Memory B cell (primary cell): Measurements from ENCODE around the gene GTF2A1L.
"Not testable (repeated sequence)": the region's sequence is repeated elsewhere in the genome, so short reads cannot be mapped to it uniquely, and the experiment has no call there.

Source experiments
- ATAC-seq: fragments of 150-1000 bp; cut with Tn5 transposase; 2 replicates; pipeline ENCODE4 v1.10.0; 2021; ENCODE audit warnings: low read depth, mild to moderate bottlenecking, moderate library complexity
- DNase-seq, 2 donors: peaks; one replicate each; pipeline ENCODE4 v3.0.0; 2022; ENCODE audit warnings: low spot score in 2 of 2
- H3K27ac Mint-ChIP-seq: one replicate; pipeline ENCODE4 v1.8.0; 2022; ENCODE audit warnings: mild to moderate bottlenecking, moderate library complexity, mixed read lengths
- H3K27me3 Mint-ChIP-seq: one replicate; pipeline ENCODE4 v1.8.0; 2022; ENCODE audit warnings: mixed read lengths
- H3K36me3 Mint-ChIP-seq: one replicate; pipeline ENCODE4 v1.8.0; 2022; ENCODE audit warnings: mild to moderate bottlenecking, mixed read lengths
- H3K4me1 Mint-ChIP-seq: one replicate; pipeline ENCODE4 v1.8.0; 2022; ENCODE audit warnings: mixed read lengths
- H3K4me3 Mint-ChIP-seq: one replicate; pipeline ENCODE4 v1.8.0; 2022; ENCODE audit warnings: mild to moderate bottlenecking, moderate library complexity, mixed read lengths
- H3K9me3 Mint-ChIP-seq: one replicate; pipeline ENCODE4 v1.8.0; 2022; ENCODE audit warnings: mixed read lengths

GTF2A1L gene

DNA sequence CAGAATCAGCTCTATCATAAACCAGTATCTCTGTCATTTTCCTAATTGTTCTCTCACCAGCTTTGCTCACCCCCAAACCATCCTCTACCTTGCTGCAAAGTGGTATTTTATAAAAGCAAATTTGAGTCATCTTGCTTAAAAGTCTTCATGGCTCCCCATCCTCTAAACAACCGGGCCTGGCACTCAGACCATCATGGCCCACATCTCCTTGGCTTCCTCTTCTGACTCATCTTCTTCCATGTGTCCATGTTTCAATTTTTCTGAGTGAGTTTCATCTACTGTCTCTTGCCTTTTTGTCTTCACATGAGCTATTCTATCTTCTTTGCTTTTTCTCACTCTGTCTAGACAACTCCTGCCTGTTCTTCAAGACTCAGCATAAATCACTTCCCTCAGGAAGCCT lies 79.2 kb downstream of the GTF2A1L start:
- H3K9me3 Mint-ChIP-seq = peaks cover 3% of the 10 kb centered on the region
- H3K27me3 Mint-ChIP-seq = peaks cover 2% of the 10 kb centered on the region
- no peak overlapping the region for H3K27ac Mint-ChIP-seq
- ATAC-seq (no peak), DNase-seq (no peak)
- no peak overlapping the region for H3K4me3 Mint-ChIP-seq
- no peaks in the 10 kb centered on the region for H3K36me3 Mint-ChIP-seq
- no peaks in the 10 kb centered on the region for H3K4me1 Mint-ChIP-seq

DNA sequence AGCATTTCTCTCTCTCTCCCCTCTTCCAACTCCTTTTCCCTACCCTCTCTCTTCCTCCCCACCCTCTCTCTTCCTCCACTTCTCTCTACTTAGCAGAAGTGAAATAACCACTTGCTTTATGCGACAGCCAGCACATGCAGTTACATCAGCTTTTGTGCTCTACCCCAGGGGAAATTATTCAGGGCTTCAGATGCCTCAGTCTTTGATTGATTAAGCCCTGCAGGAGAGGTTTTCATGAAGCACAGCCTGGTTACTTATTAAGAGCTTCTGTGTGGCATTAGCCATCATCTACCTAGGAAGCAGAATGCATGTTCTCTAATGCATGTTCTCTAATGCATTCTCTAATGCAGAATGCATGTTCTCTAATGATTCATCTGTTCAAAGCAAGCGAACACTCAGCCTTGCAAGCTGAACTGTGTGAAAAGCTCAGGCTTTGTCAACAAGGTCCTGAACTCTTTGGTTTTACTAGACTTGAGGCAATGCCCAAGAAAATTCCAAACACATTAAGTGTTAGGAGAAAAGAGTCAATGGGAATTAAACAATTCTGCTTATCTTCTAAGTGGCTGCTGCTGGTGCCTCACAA lies 81.8 kb downstream of the GTF2A1L start:
- no peak for DNase-seq
- Mint-ChIP-seq H3K36me3 (no peaks in the 10 kb centered on the region), H3K27ac (no peak overlapping the region), H3K4me1 (no peaks in the 10 kb centered on the region), H3K9me3 (peaks cover 4% of the 10 kb centered on the region), H3K4me3 (no peak overlapping the region), H3K27me3 (no peaks in the 10 kb centered on the region)
- ATAC-seq = no peak

DNA sequence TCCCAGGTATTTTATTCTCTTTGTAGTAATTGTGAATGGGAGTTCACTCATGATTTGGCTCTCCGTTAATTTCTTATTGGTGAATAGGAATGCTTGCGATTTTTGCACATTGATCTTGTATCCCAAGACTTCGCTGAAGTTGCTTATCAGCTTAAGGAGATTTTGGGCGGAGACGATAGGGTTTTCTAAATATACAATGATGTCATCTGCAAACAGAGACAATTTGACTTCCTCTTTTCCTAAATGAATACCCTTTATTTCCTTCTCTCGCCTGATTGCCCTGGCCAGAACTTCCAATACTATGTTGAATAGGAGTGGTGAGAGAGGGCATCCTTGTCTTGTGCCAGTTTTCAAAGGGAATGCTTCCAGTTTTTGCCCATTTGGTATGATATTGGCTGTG lies 86.0 kb downstream of the GTF2A1L start:
- H3K27me3 Mint-ChIP-seq, H3K4me3 Mint-ChIP-seq, DNase-seq, H3K27ac Mint-ChIP-seq, H3K36me3 Mint-ChIP-seq, H3K4me1 Mint-ChIP-seq, H3K9me3 Mint-ChIP-seq, ATAC-seq: not testable (repeated sequence)

DNA sequence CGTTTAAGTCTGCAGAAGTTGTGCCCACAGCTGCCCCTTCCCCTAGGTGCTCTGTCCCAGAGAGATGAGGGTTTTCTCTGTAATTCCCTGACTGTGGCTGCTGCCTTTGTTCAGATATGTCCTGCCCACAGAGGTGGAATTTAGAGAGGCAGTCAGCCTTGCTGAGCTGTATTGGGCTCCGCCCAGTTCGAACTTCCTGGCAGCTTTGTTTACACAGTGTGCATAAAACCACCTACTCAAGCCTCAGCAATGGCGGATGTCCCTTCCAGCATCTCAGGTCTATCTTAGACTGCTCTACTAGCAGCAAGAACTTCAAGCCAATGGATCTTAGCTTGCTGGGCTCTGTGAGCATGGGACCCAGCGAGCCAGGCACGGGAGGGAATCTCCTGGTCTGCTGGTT lies 89.8 kb downstream of the GTF2A1L start:
- Mint-ChIP-seq H3K4me3 (no peak overlapping the region), H3K4me1 (no peaks in the 10 kb centered on the region), H3K36me3 (no peaks in the 10 kb centered on the region), H3K27ac (no peak overlapping the region), H3K27me3 (peaks cover 10% of the 10 kb centered on the region), H3K9me3 (peaks cover 1% of the 10 kb centered on the region)
- DNase-seq (no peak), ATAC-seq (no peak)

DNA sequence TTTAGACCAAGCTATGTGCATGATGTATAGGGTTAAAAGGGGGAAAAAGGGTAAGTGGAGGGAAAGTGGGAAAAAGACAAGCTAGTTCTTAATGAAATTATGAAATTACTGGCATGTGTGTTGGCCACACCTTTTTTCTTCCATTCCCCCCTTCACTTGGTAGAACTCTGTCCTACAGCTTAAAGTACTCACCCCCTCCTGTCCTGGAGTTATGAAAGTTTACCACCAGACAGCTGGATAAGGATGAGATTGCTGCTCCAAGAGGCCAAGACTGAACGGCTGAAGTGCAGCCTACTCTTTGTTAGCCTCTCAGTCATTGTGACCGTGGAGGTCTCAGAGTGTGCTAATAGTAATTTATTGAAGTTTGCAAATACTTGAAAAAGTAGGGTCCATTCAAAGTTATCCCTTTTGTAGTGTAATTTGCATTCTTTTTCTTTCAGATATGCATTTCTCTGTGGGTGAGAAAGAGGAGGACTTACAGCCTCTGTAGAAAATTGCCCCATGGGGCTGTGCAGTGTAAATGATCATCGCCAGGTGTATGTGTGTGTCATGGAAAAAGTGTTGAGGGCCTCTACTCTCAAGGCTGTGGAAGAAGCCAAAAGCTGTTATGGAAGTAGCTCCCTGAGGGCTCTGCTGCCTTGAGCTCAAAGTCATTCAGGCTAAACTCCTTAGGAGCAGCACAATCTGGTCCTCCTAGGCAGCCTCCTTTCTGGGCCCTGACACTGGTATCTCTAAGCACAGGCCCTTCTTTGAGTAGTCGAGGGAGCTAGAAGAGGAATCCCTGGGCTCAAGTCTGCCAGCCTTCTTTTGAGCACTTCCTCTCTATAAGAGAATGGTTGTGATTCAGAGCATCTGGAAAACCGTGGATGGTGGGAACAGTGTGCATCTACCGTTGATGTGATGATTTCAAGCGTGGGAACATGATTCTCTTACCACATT lies 91.7 kb downstream of the GTF2A1L start:
- H3K27ac Mint-ChIP-seq = no peak overlapping the region
- H3K4me3 Mint-ChIP-seq = no peak overlapping the region
- peaks cover 10% of the 10 kb centered on the region for H3K27me3 Mint-ChIP-seq
- no peak for ATAC-seq
- H3K9me3 Mint-ChIP-seq = no peaks in the 10 kb centered on the region
- no peaks in the 10 kb centered on the region for H3K4me1 Mint-ChIP-seq
- H3K36me3 Mint-ChIP-seq = no peaks in the 10 kb centered on the region
- no peak for DNase-seq

DNA sequence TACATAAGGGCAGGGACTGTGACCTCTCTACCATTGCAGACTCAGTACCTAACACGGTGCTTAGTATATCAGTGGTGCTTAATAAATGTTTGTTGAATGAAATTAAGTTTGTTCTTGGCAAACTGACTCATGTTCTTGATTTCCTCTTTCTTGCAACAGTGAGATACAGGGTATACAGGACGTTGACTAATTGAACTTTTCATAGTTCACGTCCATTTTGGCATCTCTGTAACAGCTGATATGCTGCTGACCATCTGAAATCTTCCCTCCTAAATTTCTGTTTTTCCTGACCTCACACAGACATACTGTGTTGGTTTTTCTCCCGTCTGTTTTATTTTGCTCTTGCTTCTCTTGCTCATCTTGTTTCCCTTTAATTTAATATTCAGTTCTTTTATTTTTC lies 93.7 kb downstream of the GTF2A1L start:
- DNase-seq = no peak
- peaks cover 10% of the 10 kb centered on the region for H3K27me3 Mint-ChIP-seq
- H3K27ac Mint-ChIP-seq = no peak overlapping the region
- no peak for ATAC-seq
- no peak overlapping the region for H3K4me3 Mint-ChIP-seq
- no peaks in the 10 kb centered on the region for H3K4me1 Mint-ChIP-seq
- H3K9me3 Mint-ChIP-seq = no peaks in the 10 kb centered on the region
- no peaks in the 10 kb centered on the region for H3K36me3 Mint-ChIP-seq

DNA sequence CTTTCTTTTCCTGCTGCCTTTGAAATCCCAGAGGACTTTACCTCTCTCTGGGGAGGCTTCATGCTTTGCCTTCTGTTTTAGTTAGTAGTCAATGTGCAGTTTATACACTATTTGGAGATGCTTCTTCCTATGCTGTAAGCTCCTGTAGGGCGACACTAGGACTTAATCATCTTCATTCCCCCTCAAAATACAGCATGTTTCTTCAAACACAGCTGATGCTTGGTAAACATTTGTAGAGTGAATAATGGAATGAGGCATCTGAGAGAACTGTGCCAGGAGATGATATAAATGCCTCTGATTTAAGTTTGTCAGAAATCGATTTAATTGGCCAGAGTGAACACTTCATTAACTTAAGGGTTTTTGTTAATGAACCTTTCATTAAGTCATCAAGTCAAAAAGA lies 94.5 kb downstream of the GTF2A1L start:
- Mint-ChIP-seq H3K36me3 (no peaks in the 10 kb centered on the region), H3K9me3 (no peaks in the 10 kb centered on the region), H3K4me3 (no peak overlapping the region), H3K27ac (no peak overlapping the region), H3K27me3 (peaks cover 10% of the 10 kb centered on the region), H3K4me1 (no peaks in the 10 kb centered on the region)
- no peak for ATAC-seq
- no peak for DNase-seq

DNA sequence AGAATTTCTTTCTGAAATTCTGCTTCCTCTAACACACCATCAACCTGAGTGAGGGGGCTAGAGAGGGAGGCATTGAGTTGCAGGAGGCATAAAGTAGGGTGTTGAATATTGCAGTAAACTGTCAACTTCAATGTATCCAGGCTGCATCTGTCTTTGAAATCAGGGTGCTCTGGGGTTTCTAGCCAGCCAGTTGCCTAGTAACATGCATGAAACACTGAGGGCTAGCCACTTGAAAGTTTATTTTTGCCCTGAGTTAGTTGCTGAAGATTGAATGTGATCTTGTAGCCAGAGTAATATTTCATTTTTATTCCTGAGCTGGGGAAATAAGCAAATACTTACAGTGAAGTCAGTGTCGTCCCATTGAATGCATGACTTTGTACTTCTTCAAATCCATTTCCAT lies 96.0 kb downstream of the GTF2A1L start:
- Mint-ChIP-seq H3K36me3 (no peaks in the 10 kb centered on the region), H3K27me3 (peaks cover 10% of the 10 kb centered on the region), H3K9me3 (no peaks in the 10 kb centered on the region), H3K27ac (no peak overlapping the region), H3K4me3 (no peak overlapping the region), H3K4me1 (no peaks in the 10 kb centered on the region)
- DNase-seq = no peak
- ATAC-seq = no peak

DNA sequence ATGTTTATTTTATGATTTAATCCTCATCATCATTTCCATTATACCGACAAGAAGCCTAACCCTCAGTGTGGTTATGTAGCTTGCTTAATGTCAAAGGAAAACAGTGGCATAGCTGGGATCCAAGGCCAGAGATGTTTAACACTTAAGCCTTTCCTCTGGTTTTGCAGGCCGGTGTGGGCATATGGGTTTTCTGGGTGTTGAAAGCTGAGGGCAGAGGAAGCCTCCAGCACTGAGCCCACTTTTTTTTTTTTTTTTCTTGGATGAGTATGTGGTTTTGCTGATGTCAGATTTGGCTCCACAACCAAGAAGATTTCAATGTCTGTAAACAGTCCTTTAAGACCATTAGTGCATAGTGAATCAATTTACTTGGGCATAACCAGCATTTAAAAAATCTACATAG lies 96.6 kb downstream of the GTF2A1L start:
- no peaks in the 10 kb centered on the region for H3K36me3 Mint-ChIP-seq
- H3K4me3 Mint-ChIP-seq = no peak overlapping the region
- peaks cover 10% of the 10 kb centered on the region for H3K27me3 Mint-ChIP-seq
- H3K9me3 Mint-ChIP-seq = no peaks in the 10 kb centered on the region
- no peak for DNase-seq
- no peak overlapping the region for H3K27ac Mint-ChIP-seq
- ATAC-seq = no peak
- H3K4me1 Mint-ChIP-seq = no peaks in the 10 kb centered on the region

DNA sequence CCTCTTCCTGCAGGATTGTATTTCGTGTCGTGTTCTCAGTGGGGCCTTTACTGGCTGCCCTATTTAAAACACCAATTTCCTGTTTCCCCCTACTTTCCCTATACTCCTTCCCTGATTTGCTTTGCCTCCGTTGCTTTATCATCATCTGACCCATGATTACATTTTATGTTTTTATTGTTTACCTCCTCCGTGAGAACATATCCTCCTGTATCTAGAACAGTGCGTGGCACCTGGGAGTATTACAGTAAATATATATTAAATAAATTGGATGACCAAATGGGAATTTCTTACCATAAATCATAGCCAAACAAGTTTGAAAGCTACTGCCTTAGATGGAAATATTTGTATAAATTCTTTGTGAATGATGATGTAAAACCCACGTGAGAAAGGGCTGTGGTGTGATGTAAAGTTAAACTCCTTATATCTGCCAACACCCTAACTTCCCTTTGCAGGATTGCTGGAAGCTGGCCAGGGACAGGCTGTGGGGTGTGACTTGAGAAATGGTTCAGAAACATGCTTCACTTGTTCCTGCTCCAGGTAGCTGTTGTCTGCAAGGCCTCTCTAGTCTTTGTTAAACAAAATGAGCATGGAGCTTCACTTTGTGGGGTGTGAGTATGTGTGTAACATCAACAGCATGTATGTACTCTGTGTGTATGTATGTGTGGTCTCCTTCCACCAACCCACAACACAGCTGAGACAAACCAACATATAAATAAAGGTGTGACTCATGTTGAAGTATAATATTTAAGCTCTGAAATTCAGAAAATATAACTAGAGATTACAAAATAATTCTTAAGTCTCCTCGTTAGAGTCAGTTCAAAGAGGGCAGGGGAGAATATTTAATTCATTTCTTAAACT lies 97.6 kb downstream of the GTF2A1L start:
- Mint-ChIP-seq H3K4me3 (no peak overlapping the region), H3K36me3 (no peaks in the 10 kb centered on the region), H3K4me1 (no peaks in the 10 kb centered on the region), H3K27me3 (peaks cover 11% of the 10 kb centered on the region), H3K9me3 (no peaks in the 10 kb centered on the region), H3K27ac (no peak overlapping the region)
- DNase-seq (no peak), ATAC-seq (no peak)

DNA sequence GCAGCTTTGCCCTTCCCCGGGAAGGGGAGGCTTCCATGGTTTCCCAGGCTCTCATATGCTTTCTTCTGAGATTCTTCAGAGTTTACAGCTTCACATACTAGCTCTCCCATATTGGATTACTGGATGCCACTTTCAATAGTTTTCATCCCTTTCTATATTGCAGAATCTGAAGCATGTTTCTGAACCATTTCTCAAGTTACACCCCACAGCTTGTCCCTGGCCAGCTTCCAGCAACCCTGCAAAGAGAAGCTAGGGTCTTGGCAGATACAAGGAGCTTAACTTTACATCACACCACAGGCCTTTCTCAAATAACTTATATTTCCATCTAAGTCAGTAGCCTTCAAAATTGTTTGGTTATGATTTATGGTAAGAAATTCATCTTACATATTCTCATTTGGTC lies 98.3 kb downstream of the GTF2A1L start:
- Mint-ChIP-seq H3K9me3 (no peaks in the 10 kb centered on the region), H3K36me3 (no peaks in the 10 kb centered on the region), H3K4me1 (no peaks in the 10 kb centered on the region), H3K4me3 (no peak overlapping the region), H3K27ac (no peak overlapping the region), H3K27me3 (peaks cover 12% of the 10 kb centered on the region)
- DNase-seq = no peak
- no peak for ATAC-seq

DNA sequence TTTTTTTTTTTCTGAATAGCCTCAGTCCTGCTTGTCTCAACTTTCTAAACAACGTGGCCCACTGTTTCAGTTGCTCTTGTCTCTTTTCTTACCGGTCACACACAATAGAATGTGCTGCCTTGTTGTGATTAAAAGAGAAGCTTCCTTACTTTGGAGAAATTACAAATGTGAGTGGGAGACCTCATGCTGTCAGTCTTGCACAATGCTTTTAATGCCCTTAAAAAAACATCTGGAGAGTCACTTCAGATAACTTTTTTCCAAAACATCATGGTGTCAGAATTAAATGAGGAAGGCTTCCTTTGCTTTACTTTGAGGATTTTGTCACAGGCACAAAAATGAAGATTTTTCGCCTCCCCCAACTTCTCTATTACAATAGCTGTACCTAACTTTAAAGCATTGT lies 100.2 kb downstream of the GTF2A1L start:
- ATAC-seq = no peak
- Mint-ChIP-seq H3K27ac (no peak overlapping the region), H3K36me3 (no peaks in the 10 kb centered on the region), H3K4me1 (no peaks in the 10 kb centered on the region), H3K27me3 (peaks cover 6% of the 10 kb centered on the region), H3K4me3 (no peak overlapping the region), H3K9me3 (no peaks in the 10 kb centered on the region)
- DNase-seq = no peak

DNA sequence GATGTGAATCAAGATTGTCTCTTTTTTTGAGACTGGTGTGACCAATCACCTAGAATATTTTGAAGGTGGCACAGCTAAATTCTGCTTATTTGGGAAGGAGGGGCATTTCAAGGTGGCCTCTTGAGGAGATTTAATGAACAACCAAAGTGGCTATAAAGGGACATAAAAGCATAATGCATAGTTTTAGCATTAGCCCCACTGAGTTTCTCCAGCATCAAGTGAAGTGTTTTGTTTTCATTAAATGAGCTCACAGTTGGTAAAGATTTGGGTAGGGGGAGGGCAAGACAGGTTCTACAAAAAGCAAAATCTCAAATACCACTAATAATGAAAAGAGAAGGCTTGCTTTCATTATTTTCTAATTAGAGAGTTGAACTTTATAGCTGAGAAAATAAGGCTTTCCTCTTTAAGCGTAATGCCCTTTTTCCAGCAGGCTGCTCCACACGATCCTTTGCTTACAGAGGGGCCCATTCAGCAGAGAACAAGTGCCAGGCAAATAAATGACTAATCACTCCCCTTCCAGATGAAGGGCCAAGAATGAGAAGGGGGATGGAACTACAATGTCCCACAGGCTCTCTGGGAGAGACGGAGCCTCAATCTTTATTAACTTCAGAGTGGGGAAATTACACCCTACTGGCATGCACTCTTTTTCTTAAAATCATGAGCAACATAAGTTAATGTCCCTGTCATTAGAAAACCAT lies 102.0 kb downstream of the GTF2A1L start:
- H3K4me3 Mint-ChIP-seq = no peak overlapping the region

DNA sequence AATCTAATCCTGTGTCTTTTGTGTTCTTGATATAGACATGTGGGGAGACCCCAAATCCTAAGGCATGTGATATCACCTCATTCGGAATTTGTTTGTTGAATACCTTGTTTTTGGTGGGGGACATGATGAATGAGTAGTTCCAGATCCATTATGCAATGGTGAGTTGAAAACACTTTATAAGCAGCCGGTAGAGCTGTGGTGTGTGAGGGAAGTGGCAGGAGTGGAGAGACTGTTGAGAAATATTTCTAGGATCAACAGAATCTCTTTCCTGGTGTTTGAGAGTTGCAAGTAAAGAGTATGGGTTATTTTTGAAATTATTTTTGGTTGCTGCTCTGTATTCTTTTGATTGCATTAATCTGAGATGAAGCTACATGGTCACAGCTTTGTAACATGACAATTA lies 103.5 kb downstream of the GTF2A1L start:
- H3K9me3 Mint-ChIP-seq = no peaks in the 10 kb centered on the region

More for the DNA sequence above, 102.0 kb downstream of the GTF2A1L start:
- Mint-ChIP-seq H3K4me1 (no peaks in the 10 kb centered on the region), H3K27ac (no peak overlapping the region), H3K27me3 (peaks cover 6% of the 10 kb centered on the region), H3K36me3 (no peaks in the 10 kb centered on the region), H3K9me3 (no peaks in the 10 kb centered on the region)
- no peak for DNase-seq
- no peak for ATAC-seq

More for the DNA sequence above, 103.5 kb downstream of the GTF2A1L start:
- no peaks in the 10 kb centered on the region for H3K4me1 Mint-ChIP-seq
- H3K27ac Mint-ChIP-seq = no peak overlapping the region
- no peaks in the 10 kb centered on the region for H3K36me3 Mint-ChIP-seq
- no peak overlapping the region for H3K4me3 Mint-ChIP-seq
- no peak for DNase-seq
- peaks cover 6% of the 10 kb centered on the region for H3K27me3 Mint-ChIP-seq
- no peak for ATAC-seq
